H54 (cell line): Measurements from ENCODE around the gene COL12A1.

Source experiments
- DNase-seq: peaks from one replicate; pipeline ENCODE4 v3.0.0; 2011; ENCODE audit warnings: low spot score, mixed read lengths; ENCODE audit not compliant: insufficient read length
- FAIRE-seq: peaks from 3 replicates; lab custom pipeline; 2011; peaks lifted over from hg19 to GRCh38; lab: Jason Lieb, UNC
- POLR2A ChIP-seq: IDR thresholded peaks from 2 replicates; pipeline ENCODE4 v1.6.1; 2011; ENCODE audit warnings: low read depth, mild to moderate bottlenecking, low read length

Gene COL12A1

DNA sequence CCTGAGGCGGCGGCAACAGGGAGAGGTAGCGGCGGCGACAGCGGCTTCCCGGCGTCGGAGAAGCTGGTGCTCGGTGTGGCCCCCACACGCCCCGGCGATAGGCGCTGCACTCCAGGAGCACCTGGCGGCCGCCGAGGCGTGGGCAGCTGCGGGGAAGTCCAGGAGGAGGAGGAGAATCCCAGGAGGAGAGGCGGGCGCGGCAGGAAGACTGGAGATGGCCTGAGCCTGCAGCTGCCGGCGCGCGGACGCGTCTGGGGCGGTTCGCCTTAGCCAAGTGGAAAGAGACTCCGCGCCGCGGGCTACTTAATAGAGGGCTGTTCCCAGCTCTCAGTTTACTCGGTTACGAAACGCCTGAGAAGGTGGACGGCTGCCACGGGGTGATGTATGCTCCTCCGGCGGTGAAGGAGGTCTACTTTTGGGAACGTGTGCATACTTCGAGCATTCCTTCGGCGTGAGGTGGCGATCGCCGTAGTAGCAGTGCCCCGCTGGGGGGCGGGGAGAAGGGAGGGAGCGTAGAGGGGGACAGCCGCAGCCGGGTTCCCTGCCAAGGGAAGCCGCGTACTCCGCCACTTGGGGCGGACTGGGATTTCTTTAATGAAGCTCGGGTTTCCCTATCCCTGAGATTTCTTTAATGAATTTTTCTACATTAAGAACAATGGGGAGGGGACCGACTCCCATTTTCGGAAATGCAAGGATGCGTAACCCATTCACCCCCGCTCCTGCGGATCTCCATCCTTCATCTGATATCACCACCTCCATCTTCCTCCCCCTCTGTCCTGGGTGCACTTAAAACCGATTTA, at the start of gene COL12A1:
TSS of gene COL12A1 (minus strand) at position 278 of the 800 bp plus-strand sequence. CDS start 3,261 bp downstream, outside the sequence.
- DNase-seq: peak; percentile 64

DNA sequence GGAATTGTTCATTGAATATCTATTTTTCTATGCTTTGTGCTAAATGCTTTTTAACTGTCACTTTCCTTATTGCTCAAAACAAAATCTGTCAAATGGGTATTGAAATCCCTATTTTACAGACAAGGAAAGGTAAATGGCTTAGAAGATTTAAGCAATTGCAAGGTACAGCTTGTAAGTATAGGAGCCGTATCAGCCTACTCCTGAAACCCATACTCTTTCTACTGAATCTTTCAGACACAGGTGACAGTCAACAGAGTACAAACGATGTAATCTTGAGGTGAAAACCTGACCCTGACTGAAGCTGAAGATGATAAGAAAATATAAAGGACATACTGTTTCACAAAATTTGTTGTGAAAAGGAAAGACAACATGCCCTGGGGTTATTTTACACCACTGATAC, 44.7 kb upstream of the COL12A1 start:
- no peak for DNase-seq
- no peak for TF ChIP-seq POLR2A
- FAIRE-seq: no peak

More for the DNA sequence above, at the start of gene COL12A1:
- no peak for FAIRE-seq
- no peak for TF ChIP-seq POLR2A

DNA sequence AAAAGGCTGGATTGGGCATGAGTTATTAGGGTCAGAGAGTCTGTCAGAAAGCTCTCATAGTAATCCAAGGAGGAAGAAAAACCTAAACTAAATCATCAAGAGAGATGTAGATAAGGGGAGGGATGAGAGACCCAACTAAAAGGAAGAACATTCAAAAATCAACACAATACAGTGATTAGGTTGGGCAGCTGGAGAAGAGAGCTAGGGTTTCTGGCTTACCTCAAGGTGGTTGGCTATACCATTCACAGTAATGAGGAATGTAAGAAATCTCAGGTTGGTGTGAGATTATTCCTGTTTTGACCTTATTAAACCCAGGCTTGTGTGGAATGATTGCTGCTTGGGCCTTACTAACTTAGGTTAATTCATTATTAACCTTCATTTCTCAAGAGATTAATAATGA, 44.0 kb upstream of the COL12A1 start:
- FAIRE-seq (no peak), DNase-seq (no peak)
- no peak for TF ChIP-seq POLR2A

DNA sequence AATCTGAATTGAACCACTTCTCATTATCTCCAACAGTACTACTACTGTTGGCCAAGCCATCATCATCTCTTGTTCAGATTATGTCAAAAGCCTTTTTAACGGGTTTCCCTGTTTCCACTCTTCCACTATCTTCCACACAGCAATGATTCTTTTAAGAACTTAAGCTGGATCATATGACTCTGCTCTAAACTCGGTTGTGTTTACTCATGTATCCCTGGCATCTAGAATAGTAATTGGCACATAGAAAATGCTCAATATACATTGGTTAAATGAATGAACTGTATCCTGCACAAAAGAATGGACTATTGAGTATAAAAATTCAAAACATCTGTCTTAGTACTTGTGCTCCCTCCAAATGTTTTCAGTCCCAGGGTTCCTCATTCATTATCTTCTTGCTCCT, 40.5 kb upstream of the COL12A1 start:
- DNase-seq: no peak
- no peak for TF ChIP-seq POLR2A
- FAIRE-seq: no peak

DNA sequence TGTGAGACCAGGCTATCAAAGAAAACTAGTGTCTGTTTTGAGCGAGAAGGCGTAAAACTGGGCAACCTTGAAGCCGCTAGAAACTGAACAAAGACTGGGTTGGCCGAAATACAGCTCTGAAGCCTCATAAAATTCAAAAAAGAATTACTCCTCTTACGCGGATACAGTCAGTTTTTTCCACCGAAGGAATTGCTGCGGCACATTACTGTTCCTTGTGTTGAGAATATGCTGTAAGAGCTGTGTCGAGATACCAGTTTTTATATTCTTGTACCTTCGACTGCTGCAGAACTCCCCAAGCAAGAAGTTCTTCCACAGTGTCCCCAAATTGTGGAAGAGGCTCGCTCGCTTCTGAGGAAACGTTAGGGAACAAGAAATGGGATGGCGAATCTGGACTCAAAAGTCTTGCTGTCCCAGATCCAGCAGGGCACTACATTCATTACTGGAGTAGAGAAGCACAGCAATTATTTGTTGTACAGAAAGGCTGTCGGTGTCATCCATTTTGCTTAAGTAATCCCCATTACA, 38.3 kb upstream of the COL12A1 start:
- DNase-seq (no peak), FAIRE-seq (no peak)
- TF ChIP-seq POLR2A: no peak

DNA sequence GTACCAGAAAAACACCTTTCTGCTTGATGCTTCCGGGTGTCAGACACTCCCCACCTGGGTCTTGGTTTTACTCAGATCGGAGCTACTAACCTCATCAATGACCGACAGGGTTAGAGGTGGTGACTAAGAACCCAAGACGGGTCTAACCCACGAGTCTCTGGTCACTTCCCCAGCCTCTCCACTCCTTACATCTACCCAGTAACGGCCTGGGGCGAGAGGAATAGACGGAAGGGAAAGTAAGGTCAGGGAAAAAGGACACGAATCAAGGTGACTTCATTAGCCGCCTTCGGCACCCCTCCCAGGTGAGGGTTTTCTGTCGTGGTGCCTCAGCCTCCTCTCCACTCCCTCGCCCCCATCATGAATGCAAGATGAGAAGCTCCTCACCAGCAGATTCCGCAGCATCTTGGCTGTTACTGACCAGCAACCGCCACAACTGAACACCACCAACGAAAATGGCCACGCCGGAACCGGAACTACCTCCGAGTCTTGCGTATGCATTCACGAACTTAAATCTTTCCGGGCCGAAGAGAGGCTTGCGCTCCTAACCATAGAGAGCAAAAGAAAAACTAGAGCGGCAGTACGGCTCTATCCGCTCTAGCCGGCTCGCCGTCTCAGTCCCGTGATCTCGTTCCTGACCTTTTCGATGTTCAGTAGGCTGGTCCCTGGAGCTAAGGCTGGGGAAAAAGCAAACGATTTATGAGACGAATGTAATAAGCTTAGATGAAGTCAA, 37.6 kb upstream of the COL12A1 start, which contains the start of gene COX7A2:
TSS of gene COX7A2 (minus strand) at position 469 of the 730 bp plus-strand sequence. CDS start at position 402, 67 bp downstream.
- FAIRE-seq (peak; percentile 100), DNase-seq (peak; percentile 57)
- peak; percentile 81 for TF ChIP-seq POLR2A

DNA sequence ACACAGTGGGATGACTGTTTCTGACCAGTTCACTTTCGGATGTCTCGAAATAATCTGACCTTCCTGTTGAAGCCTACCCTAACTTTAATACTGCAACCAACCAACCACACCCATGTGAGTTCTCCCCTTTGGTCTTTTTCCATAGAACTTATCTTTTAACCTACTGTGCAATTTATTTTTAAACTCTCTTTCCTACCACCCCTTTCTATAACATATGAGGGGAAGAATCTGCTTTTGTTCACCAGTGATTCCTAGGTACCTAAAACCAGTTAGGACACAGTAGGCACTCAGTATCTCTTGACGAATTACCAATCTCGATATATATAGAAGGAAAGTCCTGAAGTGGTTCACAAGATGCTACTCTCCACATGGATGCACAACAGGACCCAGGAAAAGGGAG, 30.8 kb upstream of the COL12A1 start:
- FAIRE-seq (no peak), DNase-seq (no peak)
- TF ChIP-seq POLR2A: no peak

DNA sequence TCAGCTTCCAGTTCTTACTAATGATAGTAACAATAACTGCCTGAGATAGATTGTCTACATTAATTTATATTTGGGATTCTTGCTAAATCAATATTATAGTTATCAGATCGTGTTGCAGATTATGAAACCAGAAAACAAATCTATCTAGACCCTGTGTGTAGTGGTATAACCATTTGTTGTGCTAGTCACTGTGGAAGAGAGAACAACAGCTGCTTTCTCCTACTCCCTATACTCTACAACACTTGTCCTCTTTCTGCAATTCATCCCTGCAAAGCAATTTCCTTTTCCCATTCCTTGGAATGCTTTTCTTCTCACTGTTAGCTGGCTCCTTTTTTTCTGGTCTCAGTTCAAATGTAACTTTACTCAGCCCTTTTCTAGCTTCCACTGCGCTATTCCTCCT, 29.4 kb upstream of the COL12A1 start:
- DNase-seq: no peak
- no peak for TF ChIP-seq POLR2A
- FAIRE-seq: no peak

DNA sequence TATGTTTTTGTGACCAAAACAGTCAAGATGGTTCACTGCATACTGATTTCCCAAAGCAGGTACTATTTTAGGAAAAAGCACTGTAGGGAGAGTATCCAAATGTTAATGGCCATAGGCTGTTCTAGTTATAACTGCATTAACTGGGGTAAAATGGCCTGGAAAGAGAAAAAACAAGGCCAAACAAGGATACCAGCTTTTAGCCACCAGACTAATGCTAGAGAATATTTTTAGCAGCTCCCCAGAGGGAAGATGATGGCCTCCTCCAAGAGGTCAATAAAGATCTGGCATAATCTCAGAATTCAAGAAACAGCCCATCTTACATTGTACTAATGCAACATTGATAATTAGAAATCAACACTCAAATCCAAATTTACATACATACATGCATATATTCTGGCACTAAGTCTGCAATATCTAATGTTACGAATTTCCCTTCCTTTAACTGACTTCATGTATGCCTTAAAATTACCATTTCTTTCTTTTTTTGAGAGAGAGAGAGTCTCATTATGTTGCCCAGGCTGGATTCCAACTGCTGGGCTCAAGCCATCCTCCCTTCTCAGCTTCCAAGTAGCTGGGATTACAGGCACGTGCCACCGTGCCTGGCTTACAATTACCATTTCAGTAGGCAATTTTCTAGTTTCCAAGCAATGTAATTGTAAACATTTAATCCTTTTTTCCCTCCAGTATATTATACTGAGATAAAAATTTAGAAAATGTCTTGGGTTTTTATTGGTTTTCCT, 28.4 kb upstream of the COL12A1 start:
- FAIRE-seq (no peak), DNase-seq (no peak)
- no peak for TF ChIP-seq POLR2A

DNA sequence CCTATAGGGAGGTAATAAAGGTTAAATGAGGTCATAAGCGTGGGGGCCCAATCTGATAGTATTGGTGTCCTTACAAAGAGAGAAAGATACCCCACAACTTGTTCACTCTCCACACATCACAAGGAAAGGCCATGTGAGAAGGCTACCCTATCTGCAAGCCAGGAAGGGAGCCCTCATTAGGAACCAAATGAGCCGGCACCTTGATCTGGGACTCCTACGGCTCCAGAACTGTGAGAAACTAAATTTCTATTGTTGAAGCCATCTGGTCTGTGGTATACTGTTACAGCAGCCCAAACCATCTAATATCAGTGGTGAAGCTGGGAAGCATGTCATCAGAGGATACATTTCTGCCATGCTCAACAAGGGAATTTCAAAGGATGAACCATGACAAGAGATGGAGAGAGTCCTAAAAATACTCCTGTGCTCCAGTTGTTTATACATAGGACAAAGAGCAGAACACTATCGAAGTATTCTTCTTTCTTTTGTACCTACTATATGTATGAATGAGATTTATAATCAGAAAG, 27.3 kb upstream of the COL12A1 start:
- DNase-seq (no peak), FAIRE-seq (no peak)
- no peak for TF ChIP-seq POLR2A

DNA sequence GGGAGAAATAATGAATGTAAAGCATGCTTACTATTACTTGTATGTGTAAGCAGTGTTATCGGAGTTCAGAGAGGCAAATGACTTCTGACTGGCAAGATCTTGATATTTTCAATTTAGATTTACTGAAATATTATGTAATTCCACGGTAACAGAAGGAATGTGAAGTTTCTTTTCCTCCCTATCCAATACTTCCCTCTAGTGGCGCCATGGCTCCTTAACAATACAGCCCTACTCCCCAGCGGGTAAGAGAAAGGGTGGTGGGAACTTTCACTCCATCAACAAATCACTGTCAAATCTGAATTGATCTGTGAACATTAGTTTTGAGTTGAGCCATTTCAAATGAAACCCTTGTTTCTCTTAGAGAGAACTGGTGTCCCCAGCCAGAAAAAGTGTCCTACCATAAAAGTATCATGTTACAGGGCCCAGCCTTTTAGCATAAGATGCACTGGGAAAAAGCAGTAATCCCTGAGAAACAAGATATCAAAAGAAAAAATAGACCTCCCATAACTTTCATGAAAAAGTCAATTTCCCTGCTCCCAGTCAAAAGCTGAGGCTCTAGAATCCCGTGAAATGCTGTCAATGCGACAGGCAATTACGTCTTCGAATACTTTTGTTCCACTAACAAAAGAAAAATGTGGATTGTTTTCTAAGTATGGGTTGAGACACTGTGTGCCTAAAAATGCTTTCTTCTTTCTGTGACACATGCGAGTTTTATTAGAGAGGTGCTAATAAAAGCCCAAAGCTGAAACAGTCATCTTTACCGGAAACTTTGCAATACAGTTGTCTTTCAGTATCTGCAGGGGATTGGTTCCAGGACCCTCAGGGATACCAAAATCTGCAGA, 24.9 kb upstream of the COL12A1 start:
- DNase-seq (no peak), FAIRE-seq (peak; percentile 95)
- TF ChIP-seq POLR2A: no peak

DNA sequence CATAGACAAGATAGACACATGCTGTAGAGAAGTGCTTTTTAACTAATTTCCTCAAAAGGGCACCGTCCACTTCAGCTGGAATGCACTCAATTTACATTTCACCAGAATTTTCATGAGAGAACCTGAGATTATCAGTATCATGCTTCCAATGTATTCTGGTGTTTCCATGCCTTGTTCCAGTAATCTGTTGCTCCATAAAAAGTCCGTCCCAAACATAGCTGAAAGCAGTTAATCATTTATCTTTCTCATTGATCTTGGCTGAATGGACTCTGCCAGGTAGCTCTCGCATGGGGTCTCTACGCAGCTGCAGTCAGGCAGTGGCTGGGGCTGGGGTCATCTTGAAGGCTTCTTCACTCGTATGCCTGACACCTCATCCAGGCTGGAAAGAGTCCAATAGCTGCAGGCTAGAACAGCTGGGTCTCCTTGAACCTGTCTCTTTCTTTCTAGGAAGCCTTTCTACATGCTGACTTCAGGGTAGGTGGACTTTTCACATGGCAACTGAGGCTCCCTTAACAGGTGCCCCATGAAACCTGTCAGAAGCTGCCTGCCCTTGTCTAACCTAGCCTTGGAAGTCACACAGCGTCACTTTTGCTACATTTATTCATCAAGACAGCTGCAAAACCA, 18.6 kb upstream of the COL12A1 start:
- no peak for TF ChIP-seq POLR2A
- DNase-seq: no peak
- no peak for FAIRE-seq

DNA sequence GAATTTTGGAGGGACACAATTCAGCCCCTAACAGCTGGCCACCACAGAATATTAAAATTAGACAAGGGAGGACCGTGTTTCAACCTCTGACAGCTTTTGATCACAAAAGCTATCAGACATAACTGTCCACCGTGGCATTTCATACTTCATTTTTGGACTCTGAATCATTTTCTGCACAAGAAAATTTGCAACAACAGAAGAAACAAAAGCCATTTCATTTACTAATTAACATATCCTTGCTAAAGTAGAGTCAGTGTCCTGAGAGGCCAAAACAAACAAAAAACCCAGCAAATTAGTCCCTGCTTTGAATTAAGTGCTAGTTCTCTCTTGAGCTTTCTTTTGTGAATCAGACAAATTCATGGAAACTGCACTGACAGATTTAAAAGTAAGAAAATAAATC, 17.6 kb upstream of the COL12A1 start:
- no peak for FAIRE-seq
- DNase-seq: no peak
- TF ChIP-seq POLR2A: no peak
